GM21447 (cell line): Measurements from ENCODE around the gene TUB.

Experiments
- ATAC-seq: cut with Tn5 transposase; IDR thresholded peaks from one replicate; pipeline ENCODE4 v1.9.1; 2021; ENCODE audit not compliant: unreplicated experiment

Gene TUB, protein sequence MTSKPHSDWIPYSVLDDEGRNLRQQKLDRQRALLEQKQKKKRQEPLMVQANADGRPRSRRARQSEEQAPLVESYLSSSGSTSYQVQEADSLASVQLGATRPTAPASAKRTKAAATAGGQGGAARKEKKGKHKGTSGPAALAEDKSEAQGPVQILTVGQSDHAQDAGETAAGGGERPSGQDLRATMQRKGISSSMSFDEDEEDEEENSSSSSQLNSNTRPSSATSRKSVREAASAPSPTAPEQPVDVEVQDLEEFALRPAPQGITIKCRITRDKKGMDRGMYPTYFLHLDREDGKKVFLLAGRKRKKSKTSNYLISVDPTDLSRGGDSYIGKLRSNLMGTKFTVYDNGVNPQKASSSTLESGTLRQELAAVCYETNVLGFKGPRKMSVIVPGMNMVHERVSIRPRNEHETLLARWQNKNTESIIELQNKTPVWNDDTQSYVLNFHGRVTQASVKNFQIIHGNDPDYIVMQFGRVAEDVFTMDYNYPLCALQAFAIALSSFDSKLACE

DNA sequence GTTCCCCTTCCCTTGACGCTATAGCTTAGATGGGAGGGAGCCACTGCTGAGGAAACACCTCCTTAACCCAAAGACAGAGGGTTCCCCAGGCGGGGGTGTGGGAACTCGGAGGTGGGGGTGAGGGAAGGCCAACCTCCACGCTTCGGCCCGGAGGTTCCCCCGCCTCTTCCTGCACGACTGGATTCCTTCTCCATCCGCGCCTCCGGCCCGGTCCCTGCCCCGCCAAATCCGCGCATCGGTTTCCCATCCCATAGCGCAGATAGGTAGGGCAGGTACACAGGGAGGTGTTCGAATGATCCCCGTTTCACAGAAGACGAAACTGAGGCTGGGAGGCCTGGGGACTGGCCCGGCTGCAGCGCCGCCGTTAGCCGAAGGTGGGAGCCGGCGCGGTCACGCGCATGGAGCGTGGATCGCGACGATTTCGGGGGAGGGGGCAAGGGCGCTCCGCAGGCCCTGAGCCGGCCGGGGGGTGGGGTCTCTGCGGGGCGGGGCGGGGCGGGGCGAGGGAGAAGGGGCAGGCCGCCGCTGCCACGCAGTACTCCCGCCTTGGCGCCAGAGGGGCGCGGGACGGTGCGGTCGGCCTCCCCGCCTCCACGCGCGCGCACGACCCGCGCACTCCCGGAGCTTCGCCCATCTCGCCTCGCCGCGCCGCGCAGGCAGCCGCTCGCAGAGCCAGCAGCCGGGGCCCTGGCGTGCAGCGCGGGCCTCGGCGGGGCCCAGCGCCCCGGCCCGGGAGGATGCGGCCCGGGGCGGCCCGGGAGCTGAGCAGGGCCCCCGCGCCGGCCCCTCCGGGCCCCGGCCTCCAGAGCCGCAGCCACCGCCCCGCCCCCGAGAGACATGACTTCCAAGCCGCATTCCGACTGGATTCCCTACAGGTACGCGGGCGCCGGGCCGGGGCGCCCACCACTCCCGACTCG, at the start of gene TUB:
TSS of gene TUB (plus strand) at position 538 of the 917 bp plus-strand sequence. CDS start at position 838, 300 bp downstream.
- ATAC-seq = no peak

GRCh38 chr11:8031248-8032115, 49.5 kb upstream of the TUB start:
- ATAC-seq = no peak

GRCh38 chr11:8032122-8032521, 48.9 kb upstream of the TUB start:
- ATAC-seq = no peak

- ATAC-seq = no peak
Observed at GRCh38 chr11:8032576-8033304, 48.3 kb upstream of the TUB start.

DNA sequence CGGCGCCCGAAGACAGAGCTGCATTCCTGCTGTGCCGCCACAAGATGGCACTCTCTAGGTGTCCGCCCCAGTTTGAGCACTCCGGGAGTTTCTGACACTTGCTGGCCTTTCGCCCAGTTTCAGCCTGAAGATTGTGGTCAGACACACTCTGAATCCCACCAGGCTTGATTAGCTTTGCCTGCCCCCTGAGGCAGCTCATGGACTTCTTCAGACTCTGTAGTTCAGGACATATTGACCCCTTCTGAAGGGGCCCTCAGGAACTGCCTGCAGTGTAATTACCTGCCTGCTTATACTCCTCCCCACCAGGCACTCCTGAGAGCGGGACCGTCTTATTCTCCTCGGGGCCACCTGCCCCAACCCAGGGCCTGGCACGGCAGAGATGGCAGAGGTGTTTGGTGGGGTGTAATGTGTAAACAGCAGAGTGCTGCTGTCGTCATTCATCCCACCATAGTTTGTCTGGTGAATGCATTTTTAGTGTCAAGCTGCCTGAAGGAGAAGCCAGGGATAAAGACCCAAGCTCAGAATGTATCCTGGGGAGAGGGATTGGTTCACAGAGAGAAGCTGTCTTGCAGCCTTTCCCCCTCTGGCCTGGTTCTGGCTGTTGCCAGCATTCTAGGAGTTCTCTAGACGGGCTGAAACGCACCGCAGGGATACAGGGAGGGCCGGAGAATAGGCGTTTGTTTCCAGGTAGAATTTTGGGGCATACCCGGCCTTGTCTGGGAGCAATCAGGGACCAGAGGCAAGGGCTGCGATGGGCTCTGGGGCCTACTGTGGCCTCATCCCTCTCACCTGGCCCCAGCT, 47.5 kb upstream of the TUB start:
- peak; percentile 72 for ATAC-seq

GRCh38 chr11:8034106-8034585, 46.9 kb upstream of the TUB start:
- ATAC-seq = no peak

DNA sequence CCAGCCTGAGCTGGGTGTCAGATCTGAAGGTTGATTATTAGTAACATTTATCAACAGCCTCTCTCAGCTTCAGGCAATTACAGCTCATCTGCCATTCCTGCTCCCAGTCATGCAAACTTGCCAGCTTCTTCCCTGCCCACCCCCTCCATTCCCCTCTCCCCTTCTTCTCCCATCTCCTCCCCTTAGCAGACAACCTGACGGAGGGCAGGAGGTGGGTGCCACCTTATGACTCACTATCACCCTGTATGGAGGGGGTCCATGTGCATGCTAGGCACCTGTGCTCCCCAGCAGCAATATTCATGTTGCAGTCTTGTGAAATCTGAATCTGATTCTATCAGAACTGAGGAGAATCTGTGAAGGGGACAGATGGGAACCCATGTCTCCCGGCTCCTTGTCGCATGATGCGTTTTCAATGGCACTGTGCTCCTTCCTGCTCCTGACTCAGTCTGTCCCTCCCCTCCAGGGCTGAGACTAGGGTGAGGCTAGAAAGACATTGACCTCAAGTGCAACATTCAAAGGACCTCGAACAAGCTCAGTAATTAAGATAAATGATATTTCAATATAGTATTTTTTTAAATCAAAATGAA, 46.3 kb upstream of the TUB start:
- ATAC-seq = no peak

DNA sequence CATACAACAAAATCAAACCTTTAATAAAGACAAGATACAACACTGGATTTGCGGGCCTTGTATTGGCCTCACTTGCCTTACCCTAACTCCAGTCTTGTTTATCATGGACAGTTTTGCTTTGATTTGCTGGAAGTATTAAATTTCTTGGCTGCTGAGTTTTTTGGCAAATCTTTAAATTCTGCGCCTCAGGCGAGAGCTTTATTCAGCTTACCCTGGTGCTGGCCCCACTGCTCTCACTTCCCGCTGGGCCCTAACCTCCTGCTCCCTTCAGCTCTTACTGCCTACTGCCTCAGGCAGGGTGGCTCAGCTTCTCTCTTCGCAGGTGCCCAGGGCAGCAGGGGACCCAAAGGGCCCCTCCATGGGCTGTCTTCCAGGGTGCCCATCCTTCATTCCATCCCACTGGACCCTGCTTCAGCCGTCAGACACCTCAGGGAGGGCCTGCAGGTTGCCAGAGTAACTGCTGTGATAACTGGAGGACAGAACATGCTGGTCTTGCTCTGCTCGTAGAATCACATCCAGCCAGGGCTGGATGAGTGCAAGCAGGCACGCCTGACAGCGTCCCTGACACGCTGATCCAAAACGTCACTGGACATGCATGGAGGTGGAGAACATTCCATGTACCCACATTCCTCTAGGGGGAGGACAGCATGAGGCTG, 45.7 kb upstream of the TUB start:
- ATAC-seq = no peak

DNA sequence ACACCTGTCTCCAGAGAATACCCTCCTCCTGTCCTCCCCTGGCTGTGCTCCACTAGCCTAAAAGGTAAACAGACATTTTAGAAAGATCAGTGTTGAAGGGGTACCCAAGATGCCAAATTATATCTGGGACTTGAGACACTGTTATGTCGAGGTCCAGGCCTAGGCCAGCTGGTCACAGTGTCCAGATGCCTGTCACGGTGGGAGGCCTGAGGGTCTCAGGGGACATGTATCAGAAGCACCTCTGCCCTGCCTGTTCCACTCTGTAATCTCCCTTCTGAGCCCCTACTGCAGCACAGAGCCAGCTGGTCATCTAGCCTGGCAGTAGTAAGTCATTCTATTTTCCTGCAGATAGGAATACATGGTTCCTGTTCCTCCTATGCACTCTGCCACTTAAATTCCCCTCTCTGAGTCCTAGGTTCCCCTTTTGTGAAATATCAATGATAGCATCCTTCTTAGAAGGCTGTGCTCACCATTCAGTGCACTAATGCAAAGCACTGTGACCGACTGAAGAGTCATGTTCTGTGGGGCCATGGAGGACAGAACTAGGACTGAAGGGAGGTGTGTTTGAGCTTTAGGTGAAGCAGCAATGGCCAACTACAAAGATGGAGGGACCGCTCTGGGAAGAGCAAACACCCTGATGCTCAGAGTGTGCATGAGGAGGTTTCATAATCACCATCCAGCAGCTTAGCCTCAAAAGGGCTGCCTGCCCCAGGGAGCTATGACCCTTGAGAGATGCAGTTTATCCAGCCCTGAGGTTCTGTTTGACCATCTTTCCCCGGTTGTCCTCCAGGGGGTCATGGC, 44.8 kb upstream of the TUB start:
- ATAC-seq = no peak

GRCh38 chr11:8036986-8037385, 44.0 kb upstream of the TUB start:
- ATAC-seq = no peak

- ATAC-seq = no peak
Observed at GRCh38 chr11:8038393-8038792, 42.6 kb upstream of the TUB start.

DNA sequence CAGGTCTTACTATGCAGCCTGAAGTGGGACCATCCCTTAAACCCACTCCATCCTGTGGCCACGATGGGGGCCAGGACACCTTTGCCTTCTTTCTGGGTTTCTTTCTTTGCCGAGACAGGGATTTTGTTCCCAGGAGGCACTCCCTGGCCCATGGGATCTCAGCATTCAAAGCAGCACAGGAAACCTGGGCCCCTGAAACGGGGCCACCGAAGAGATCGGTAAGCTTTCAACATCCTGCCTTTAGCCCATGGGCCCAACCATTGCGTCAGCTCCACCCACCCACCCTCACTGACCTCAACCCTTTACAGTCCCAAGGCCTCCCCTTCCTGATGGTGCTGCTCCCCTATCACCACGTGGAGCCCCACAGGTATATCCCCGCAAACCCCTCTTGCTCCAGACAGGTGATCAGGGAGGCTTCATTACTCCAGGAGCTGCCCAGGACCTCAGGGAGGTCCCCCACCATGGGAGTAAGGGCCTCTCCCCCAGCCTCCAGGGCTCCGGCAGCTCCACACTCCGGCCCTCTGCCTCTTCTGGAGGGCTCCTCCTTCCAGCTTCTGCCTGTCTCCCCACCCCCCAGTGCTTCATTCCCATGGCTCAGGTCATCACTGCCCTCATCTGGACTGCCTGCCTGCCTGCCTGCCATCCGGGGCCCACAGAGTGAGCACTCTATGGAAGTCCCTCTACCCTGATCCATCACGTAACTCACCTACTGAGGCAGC, 42.0 kb upstream of the TUB start:
- no peak for ATAC-seq

DNA sequence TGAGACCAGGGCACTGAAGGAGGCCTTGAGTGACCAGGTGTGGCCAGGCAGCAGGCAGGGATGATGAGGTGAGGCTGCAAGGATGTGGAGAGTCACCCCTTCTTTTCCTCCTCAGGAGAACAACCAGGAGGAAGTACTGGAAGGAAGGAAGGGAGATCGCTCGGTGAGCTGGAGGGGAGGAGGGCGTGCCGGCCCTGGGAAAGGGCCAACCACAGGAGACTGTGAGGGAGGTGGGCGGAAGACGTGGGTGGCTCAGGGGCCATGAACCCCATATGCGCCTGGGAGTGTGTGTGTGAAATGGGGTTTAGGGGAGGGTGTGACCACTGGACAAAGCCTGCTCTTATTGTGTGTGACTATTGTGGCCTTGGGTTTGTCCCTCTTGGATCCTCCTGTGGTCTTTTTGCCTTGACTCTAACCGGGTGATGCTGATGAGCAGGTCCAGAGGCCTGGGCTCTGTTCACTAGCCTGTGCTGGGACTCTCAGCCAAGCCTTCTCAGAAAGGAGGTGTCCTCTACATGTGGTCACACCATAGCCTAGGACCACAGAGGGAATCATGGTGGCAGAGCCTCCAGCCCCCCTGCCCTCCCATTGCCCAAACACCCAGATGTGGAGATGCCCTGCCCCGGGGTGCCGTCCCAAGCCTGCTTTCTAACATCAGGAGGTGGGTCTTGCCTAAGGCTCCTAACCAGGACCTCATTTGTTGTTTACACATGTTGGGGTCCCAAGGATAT, 41.3 kb upstream of the TUB start:
- no peak for ATAC-seq

DNA sequence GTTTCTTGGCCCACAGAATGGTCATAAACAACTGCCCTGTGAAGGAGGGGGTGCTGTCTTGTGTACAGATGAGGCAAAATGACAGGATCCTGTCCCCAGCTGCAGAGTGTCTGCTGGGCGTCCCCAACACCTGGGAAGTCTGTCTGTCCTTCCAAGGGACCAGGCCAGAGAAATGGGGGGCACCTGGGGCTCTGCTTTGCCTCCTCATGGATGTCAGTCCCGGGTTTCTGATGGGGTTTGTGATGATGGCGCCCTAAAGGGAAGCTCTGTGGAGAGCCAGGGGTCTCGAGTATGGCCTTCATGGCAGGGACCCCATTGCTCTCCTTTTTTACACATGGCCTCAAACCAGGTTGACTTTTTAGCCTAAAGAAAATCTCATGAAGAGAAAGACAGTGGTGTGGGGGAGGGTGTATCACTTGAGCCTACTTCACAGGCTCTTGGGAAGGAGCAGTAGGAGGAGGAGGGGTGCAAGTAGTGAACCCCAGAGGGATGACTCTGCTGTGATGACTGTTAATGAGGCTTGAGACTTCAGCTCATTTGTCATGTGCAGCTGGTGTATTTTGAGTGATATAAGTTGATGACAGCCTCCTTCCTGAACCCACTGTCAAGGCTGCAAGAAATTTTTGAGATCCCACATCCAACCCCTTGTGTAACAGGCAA, 40.6 kb upstream of the TUB start:
- no peak for ATAC-seq

DNA sequence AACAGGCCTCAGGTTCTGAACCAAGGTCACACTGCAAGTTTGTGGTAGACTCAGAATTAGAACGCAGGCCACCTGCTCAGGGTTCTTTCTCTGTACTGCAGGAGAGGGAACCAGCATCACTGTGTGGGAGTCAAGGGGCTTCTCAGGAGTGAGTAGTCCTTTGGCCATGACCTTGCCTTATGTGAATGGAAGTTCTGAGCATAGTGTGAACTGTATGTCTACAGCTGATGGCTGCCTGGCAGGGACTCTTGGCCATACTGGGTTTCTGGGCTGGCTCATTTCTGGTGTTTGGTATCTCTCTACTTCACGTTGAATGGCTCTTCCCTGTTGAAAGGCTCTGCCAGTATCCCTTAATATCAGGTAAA, 40.1 kb upstream of the TUB start:
- ATAC-seq = no peak

DNA sequence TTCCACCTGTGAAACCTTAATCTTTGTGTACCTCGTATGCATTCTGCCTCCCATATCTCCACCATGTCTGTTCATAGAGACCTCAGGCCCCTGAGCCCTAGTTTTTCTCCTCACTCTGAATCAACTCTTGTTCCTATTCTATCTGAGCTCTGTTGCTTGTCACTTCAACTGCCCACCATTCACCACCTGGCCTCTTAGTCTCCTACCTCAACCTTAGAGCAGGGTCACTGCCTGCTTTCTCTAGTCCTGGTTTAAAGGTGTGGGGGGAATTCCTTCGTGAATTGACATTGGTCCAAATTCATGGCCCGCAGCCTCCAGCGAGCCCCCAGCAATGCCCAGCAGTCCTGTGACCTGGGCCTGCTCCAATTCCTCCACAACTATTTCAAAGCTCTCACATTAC, 39.4 kb upstream of the TUB start:
- no peak for ATAC-seq
